NCI-H1930 (cell line): ENCODE results near the gene STOM.

Experiments
- DNase-seq, 2 experiments: peaks; one replicate each; lab custom pipeline; 2025; lab: John Stamatoyannopoulos, UW

STOM gene

GRCh38 chr9:121371495-121372061, 1.5 kb upstream of the STOM start:
- no peak for DNase-seq

GRCh38 chr9:121368745-121369144, 1.3 kb downstream of the STOM start:
- no peak for DNase-seq

GRCh38 chr9:121368138-121368522, 1.9 kb downstream of the STOM start:
- DNase-seq = no peak

- DNase-seq = no peak
Observed at GRCh38 chr9:121367306-121368137, 2.5 kb downstream of the STOM start.

- no peak for DNase-seq
Observed at GRCh38 chr9:121366611-121367192, 3.3 kb downstream of the STOM start.

- no peak for DNase-seq
Observed at GRCh38 chr9:121365564-121365963, 4.5 kb downstream of the STOM start.

GRCh38 chr9:121364886-121365285, 5.2 kb downstream of the STOM start:
- no peak for DNase-seq

- DNase-seq = no peak
Observed at GRCh38 chr9:121364077-121364476, 6.0 kb downstream of the STOM start.

GRCh38 chr9:121363622-121363961, 6.5 kb downstream of the STOM start:
- no peak for DNase-seq

GRCh38 chr9:121362813-121363621, 7.0 kb downstream of the STOM start:
- no peak for DNase-seq

- no peak for DNase-seq
Observed at GRCh38 chr9:121360601-121361374, 9.3 kb downstream of the STOM start.

- no peak for DNase-seq
Observed at GRCh38 chr9:121359351-121360294, 10.4 kb downstream of the STOM start.

- no peak for DNase-seq
Observed at GRCh38 chr9:121358751-121359150, 11.3 kb downstream of the STOM start.

GRCh38 chr9:121357011-121357410, 13.0 kb downstream of the STOM start:
- no peak for DNase-seq

- DNase-seq = no peak
Observed at GRCh38 chr9:121354762-121355161, 15.3 kb downstream of the STOM start.

GRCh38 chr9:121354141-121354540, 15.9 kb downstream of the STOM start:
- no peak for DNase-seq

GRCh38 chr9:121353241-121354061, 16.6 kb downstream of the STOM start:
- no peak for DNase-seq

GRCh38 chr9:121350993-121351561, 19.0 kb downstream of the STOM start:
- DNase-seq = no peak

- no peak for DNase-seq
Observed at GRCh38 chr9:121350036-121350435, 20.0 kb downstream of the STOM start.
